ENCODE measurements around the gene DPP7. TPM values are rescaled to one million over a fixed set of nuclear protein-coding genes. Genes with fewer than 3 reads are reported as not detected.

DPP7 gene
- total and polyA plus RNA-seq, 9 of the 15 experiments (the other 6 are each of a cell fraction or from before 2014, with no cell fraction given) = 0.99 to 365 (median 132) TPM

DNA sequence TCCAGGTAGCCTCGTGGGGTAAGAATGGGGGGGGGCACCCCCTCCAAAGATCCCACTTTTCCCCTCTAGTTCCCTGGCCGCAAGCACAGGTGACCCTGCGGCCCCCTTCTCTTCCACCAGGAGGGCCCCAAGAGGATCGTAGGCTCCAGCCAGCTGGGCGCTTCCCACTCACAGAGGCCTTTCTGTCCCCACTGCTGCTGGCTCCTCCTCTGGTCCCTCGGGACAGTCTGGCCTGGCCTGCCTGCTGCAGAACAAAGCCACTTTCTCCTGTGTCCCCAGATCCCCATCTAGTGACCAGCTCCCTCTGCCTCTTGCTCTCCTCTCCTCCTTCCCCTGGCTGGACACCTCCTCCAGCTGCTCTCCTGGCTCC, 43.6 kb downstream of the DPP7 start (continued):
- TF ChIP-seq BCOR (IDR thresholded peaks at IDR 0.05) (no peak), EP400 (IDR thresholded peaks at IDR 0.05) (peak; percentile 53; the same call in 1 of the 2 replicates), NEUROD1 (IDR thresholded peaks at IDR 0.05; ENCODE audit: borderline replicate concordance, low read depth, low read length, partially characterized antibody) (peak; percentile 1), ZFX (CRISPR knock-in tag; IDR thresholded peaks at IDR 0.05) (peak; percentile 77), SMAD4 (CRISPR knock-in tag; conservative IDR thresholded peaks at IDR 0.05) (peak; percentile 23), CBX2 (IDR thresholded peaks at IDR 0.05; ENCODE audit: insufficient read depth, low read length, poor library complexity, severe bottlenecking) (no peak), KAT7 (CRISPR knock-in tag; IDR thresholded peaks at IDR 0.05; ENCODE audit: borderline replicate concordance) (peak; percentile 83; the same call in 1 of the 2 replicates), ZNF3 (CRISPR knock-in tag; IDR thresholded peaks at IDR 0.05) (no peak), HDGF (IDR thresholded peaks at IDR 0.05) (0 out of 2 replicates have a peak, but pooled peaks have one; percentile 23), BRD9 (IDR thresholded peaks at IDR 0.05; ENCODE audit: low read depth, partially characterized antibody) (peak; percentile 23), ARHGAP35 (IDR thresholded peaks at IDR 0.05; ENCODE audit: partially characterized antibody) (no peak), HNRNPUL1 (IDR thresholded peaks at IDR 0.05; ENCODE audit: low read length) (no peak), PYGO2 (tag; IDR thresholded peaks at IDR 0.05) (no peak), YBX1 (IDR thresholded peaks at IDR 0.05) (no peak), MNT (conservative IDR thresholded peaks at IDR 0.05) (peak in 1 of 2 experiments; percentile 22; a peak in 1 of 4 replicates), ZNF561 (CRISPR knock-in tag; conservative IDR thresholded peaks at IDR 0.05) (peak; percentile 44; the same call in 1 of the 2 replicates), MIER1 (IDR thresholded peaks at IDR 0.05; ENCODE audit: low read depth) (0 out of 2 replicates have a peak, but pooled peaks have one; percentile 32), NR2C2 (CRISPR knock-in tag; IDR thresholded peaks at IDR 0.05) (no peak), NR2C2 (tag; IDR thresholded peaks at IDR 0.05) (peak; percentile 36; the same call in 1 of the 2 replicates)
- TF ChIP-seq, protein P1, sequence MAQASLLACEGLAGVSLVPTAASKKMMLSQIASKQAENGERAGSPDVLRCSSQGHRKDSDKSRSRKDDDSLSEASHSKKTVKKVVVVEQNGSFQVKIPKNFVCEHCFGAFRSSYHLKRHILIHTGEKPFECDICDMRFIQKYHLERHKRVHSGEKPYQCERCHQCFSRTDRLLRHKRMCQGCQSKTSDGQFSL (CRISPR knock-in tag; IDR thresholded peaks at IDR 0.05) = peak; percentile 92
- TF ChIP-seq, protein P1 (tag; IDR thresholded peaks at IDR 0.05) = no peak
- TF ChIP-seq, protein P2, sequence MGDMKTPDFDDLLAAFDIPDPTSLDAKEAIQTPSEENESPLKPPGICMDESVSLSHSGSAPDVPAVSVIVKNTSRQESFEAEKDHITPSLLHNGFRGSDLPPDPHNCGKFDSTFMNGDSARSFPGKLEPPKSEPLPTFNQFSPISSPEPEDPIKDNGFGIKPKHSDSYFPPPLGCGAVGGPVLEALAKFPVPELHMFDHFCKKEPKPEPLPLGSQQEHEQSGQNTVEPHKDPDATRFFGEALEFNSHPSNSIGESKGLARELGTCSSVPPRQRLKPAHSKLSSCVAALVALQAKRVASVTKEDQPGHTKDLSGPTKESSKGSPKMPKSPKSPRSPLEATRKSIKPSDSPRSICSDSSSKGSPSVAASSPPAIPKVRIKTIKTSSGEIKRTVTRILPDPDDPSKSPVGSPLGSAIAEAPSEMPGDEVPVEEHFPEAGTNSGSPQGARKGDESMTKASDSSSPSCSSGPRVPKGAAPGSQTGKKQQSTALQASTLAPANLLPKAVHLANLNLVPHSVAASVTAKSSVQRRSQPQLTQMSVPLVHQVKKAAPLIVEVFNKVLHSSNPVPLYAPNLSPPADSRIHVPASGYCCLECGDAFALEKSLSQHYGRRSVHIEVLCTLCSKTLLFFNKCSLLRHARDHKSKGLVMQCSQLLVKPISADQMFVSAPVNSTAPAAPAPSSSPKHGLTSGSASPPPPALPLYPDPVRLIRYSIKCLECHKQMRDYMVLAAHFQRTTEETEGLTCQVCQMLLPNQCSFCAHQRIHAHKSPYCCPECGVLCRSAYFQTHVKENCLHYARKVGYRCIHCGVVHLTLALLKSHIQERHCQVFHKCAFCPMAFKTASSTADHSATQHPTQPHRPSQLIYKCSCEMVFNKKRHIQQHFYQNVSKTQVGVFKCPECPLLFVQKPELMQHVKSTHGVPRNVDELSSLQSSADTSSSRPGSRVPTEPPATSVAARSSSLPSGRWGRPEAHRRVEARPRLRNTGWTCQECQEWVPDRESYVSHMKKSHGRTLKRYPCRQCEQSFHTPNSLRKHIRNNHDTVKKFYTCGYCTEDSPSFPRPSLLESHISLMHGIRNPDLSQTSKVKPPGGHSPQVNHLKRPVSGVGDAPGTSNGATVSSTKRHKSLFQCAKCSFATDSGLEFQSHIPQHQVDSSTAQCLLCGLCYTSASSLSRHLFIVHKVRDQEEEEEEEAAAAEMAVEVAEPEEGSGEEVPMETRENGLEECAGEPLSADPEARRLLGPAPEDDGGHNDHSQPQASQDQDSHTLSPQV (IDR thresholded peaks at IDR 0.05) = 0 out of 2 replicates have a peak, but pooled peaks have one; percentile 39
- TF ChIP-seq, protein P3, sequence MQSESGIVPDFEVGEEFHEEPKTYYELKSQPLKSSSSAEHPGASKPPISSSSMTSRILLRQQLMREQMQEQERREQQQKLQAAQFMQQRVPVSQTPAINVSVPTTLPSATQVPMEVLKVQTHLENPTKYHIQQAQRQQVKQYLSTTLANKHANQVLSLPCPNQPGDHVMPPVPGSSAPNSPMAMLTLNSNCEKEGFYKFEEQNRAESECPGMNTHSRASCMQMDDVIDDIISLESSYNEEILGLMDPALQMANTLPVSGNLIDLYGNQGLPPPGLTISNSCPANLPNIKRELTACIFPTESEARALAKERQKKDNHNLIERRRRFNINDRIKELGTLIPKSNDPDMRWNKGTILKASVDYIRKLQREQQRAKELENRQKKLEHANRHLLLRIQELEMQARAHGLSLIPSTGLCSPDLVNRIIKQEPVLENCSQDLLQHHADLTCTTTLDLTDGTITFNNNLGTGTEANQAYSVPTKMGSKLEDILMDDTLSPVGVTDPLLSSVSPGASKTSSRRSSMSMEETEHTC (IDR thresholded peaks at IDR 0.05) = no peak

Measured in K562 (cell line).